ENCODE results near the gene SLC6A11.

Gene SLC6A11

GRCh38 chr3:10780243-10780642 lies 35.8 kb upstream of the SLC6A11 start:
- TF ChIP-seq CTCF (conservative IDR thresholded peaks at IDR 0.05; ENCODE audit: low read length): no peak
- no peak for DNase-seq (ENCODE audit: low read depth)
- H3K4me3 ChIP-seq (ENCODE audit: low read length): no peak overlapping the region

- TF ChIP-seq CTCF (conservative IDR thresholded peaks at IDR 0.05; ENCODE audit: low read length): no peak
- no peak for DNase-seq (ENCODE audit: low read depth)
- H3K4me3 ChIP-seq (ENCODE audit: low read length): no peak overlapping the region
Measured at GRCh38 chr3:10780922-10781321, 35.1 kb upstream of the SLC6A11 start.

GRCh38 chr3:10781981-10782380 lies 34.0 kb upstream of the SLC6A11 start:
- DNase-seq (ENCODE audit: low read depth): no peak
- H3K4me3 ChIP-seq (ENCODE audit: low read length): no peak overlapping the region
- no peak for TF ChIP-seq CTCF (conservative IDR thresholded peaks at IDR 0.05; ENCODE audit: low read length)

- H3K4me3 ChIP-seq (ENCODE audit: low read length): no peak overlapping the region
- peak; percentile 77 for TF ChIP-seq CTCF (conservative IDR thresholded peaks at IDR 0.05; ENCODE audit: low read length)
- peak; percentile 19 for DNase-seq (ENCODE audit: low read depth)
Measured at GRCh38 chr3:10783360-10784351, 32.4 kb upstream of the SLC6A11 start.

GRCh38 chr3:10786640-10787039 lies 29.4 kb upstream of the SLC6A11 start:
- DNase-seq (ENCODE audit: low read depth): no peak
- no peak for TF ChIP-seq CTCF (conservative IDR thresholded peaks at IDR 0.05; ENCODE audit: low read length)
- H3K4me3 ChIP-seq (ENCODE audit: low read length): no peak overlapping the region

GRCh38 chr3:10788451-10788850 lies 27.6 kb upstream of the SLC6A11 start:
- TF ChIP-seq CTCF (conservative IDR thresholded peaks at IDR 0.05; ENCODE audit: low read length): no peak
- no peak overlapping the region for H3K4me3 ChIP-seq (ENCODE audit: low read length)
- DNase-seq (ENCODE audit: low read depth): no peak

GRCh38 chr3:10790713-10791112 lies 25.3 kb upstream of the SLC6A11 start:
- DNase-seq (ENCODE audit: low read depth): no peak
- no peak overlapping the region for H3K4me3 ChIP-seq (ENCODE audit: low read length)
- no peak for TF ChIP-seq CTCF (conservative IDR thresholded peaks at IDR 0.05; ENCODE audit: low read length)

Measured in AG10803 (cell line).